GM12891 (cell line): Measurements from ENCODE around the gene TATDN2.
A peak's percentile ranks its signal among the peaks of the same experiment; 100 is the strongest.

Experiments
- DNase-seq: peaks from one replicate; pipeline ENCODE4 v3.0.0; 2011; ENCODE audit warnings: low spot score; ENCODE audit not compliant: insufficient read length
- FAIRE-seq: peaks from 2 replicates; lab custom pipeline; 2011; peaks lifted over from hg19 to GRCh38; lab: Jason Lieb, UNC
- PAX5 ChIP-seq: IDR thresholded peaks from 2 replicates; pipeline ENCODE4 v1.6.1; 2011; ENCODE audit warnings: low read length, moderate library complexity, mild to moderate bottlenecking; ENCODE audit not compliant: insufficient read depth, severe bottlenecking
- POLR2A ChIP-seq: IDR thresholded peaks from 2 replicates; pipeline ENCODE4 v1.6.1; 2011; ENCODE audit warnings: low read depth, low read length, control low read depth
- POLR2AphosphoS5 ChIP-seq: IDR thresholded peaks from 2 replicates; pipeline ENCODE4 v1.6.1; 2011; ENCODE audit warnings: low read depth, low read length, control low read depth
- POU2F2 ChIP-seq: IDR thresholded peaks from 2 replicates; pipeline ENCODE4 v1.6.1; 2011; ENCODE audit warnings: low read depth, mild to moderate bottlenecking, control low read depth, low read length, moderate library complexity
- SPI1 ChIP-seq: IDR thresholded peaks from 2 replicates; pipeline ENCODE4 v1.6.1; 2011; ENCODE audit warnings: low read depth, low read length, control low read depth
- TAF1 ChIP-seq: IDR thresholded peaks from 2 replicates; pipeline ENCODE4 v1.6.1; 2011; ENCODE audit warnings: low read depth, low read length, control low read depth

TATDN2 gene

DNA sequence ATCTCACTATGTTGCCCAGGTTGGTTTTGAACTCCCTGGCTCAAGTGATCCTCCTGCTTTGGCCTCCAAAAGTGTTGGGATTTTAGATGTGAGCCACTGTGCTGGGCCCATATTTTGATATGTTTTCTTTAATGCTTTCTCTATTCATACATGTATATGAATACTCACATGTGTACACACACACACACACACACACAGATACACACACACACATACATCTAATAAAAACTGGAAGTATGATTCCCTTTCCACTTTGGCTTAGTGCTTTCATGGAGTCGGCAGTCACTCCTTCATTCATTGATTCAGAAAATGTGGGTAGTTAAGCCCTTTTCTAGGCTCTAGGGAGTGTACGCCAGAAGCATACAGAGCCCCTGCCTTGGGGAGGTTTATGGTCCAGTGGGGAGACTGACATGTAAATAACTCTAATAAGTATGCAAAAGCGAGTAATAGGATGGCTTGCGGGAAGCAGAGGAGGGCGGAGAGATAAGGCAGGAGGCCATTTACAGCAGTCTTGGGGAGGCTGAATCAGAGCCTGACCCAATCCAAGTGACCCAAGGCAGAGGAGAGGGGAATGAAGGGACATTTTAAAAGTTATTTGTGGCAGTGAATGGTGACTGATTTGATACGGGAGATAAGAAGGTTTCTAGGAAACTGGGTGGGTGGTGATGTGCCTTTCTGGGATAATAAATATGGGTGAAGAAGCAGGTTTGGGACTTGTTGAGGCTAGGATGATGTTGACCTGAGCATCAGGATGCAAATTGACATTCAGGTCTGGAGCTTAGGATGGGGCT is 32.5 kb upstream of the TATDN2 start:
- no peak for FAIRE-seq
- DNase-seq, result no peak

DNA sequence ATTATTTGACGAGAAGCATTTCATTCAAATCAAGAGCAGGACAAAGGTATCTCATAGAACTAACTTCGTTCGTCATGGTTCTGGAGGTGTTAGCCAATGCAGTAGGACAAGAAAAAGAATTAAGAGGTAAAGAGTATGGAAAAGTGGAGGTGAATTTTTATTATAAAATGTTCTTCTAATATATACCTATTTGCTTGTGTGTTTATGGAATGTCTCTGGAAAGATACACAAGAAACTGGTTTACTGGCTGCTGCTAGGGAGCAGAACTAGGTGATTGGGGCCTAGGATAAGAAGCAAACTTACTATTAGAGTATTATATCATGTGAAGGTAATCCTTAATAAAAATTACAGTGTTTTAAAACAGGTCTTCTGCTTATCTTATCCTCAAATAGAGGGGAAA is 30.9 kb upstream of the TATDN2 start:
- DNase-seq (no peak), FAIRE-seq (no peak)
- TF ChIP-seq TAF1, result no peak
- no peak for TF ChIP-seq POLR2AphosphoS5
- TF ChIP-seq PAX5, result no peak
- no peak for TF ChIP-seq POU2F2
- TF ChIP-seq POLR2A, result no peak
- TF ChIP-seq SPI1, result no peak

More for the DNA sequence above, 32.5 kb upstream of the TATDN2 start:
- no peak for TF ChIP-seq PAX5
- TF ChIP-seq POU2F2, result no peak
- no peak for TF ChIP-seq POLR2AphosphoS5
- TF ChIP-seq POLR2A, result no peak
- TF ChIP-seq TAF1, result no peak
- no peak for TF ChIP-seq SPI1

DNA sequence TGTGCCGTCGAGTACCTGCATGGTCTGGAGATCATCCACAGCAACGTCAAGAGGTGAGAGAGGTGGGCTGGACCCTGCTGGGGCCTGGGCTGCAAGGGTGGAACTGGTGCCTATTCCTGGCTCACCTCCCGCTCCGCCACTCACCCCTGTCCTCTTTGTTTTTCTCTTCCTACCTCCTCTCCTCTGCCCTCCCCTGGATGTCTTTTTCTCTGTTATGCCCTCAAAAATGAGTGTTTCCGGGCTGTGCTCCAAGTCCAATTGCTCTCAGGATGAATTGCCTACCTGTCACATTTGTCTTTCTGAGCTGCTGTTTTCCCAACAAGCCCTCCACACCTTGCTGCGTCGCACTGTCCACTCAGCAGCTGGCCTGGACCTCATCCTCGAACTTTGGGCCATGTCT is 28.5 kb upstream of the TATDN2 start:
- no peak for TF ChIP-seq PAX5
- TF ChIP-seq POLR2A, result no peak
- no peak for TF ChIP-seq SPI1
- no peak for TF ChIP-seq POU2F2
- TF ChIP-seq POLR2AphosphoS5, result no peak
- TF ChIP-seq TAF1, result no peak
- no peak for DNase-seq
- FAIRE-seq, result no peak

DNA sequence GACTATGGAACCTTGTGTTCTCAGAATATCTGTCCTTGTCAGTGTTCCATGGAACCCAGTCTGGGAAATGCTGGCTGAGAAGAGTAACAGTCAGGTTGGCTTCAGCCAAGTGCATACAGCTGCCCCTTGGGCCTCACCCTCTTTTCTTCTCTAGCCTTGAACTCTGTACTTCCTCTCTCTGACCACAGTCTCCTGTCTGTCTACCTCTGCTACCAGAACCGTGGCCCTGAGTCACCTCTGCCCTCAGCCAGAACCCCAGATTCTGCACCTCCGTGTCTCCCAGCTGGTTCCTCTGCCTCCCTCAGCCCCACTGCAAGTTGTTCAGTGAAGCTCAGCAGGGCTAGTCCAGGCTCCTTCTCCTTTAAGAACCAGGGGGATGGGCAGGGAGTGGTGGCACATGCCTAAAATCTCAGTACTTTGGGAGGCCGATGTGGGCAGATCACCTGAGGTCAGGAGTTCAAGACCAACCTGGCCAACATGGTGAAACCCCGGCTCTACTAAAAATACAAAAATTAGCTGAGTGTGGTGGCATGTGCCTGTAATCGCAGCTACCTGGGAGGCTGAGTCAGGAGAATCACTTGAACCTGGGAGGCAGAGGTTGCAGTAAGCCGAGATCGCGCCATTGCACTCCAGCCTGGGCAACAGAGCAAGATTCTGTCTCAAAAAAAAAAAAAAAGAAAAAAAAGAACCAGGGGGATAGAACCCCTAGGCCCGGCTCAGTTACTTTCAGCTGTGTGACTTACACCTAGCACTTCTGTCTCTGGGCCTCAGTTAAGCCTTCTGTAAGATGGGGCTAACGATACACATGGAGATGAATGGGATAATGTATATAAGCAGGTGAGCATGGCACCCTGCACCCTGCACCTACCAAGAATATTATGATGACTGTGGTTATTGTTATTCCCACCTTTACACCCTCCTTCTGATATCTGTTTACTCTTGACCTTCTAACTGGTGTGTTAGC is 24.3 kb upstream of the TATDN2 start:
- peak; percentile 81 for TF ChIP-seq SPI1
- no peak for TF ChIP-seq TAF1
- DNase-seq (no peak), FAIRE-seq (peak; percentile 85)

DNA sequence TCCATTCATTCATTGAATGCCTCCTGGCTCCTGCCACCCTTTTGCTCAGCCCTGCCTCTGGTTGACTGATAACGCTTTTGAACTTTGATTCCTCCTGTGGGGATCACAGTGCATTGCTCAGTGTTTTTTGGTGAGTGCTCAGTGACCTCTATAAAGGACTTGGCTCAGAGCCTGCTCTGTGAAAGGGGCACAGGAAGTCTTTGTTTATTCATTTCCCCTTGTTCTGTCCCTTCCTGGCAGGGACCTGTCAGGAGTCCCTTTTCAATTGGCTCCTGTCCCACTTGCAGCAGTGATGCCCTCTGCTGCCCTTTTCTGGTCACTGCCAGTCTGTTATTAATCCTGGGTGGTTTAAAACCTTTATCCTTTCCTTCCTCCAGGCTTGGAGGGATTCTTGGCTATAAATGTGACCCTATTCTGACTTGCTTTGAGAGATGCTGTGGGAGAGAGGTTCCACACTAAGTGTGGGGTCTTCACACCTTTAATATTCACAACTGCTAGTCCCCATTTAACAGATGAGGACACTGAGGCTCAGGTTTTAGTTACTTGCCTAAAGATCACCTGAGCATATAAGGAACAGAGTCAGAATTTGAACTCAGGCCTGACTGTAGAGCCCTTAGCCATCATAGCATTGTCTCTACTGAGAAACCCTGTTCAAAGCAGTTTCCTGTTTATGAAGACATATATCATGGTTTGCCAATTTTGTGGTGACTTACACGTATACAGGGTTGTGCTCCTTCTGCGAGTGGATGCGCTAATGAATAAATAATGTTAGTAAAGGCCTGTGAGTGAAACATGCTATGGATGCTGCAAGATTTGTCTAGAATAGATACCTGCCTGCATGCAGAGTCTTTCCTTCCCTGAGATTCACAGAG is 23.2 kb upstream of the TATDN2 start:
- no peak for TF ChIP-seq TAF1
- TF ChIP-seq POLR2AphosphoS5, result no peak
- TF ChIP-seq SPI1, result no peak
- TF ChIP-seq PAX5, result no peak
- no peak for TF ChIP-seq POLR2A
- no peak for TF ChIP-seq POU2F2
- DNase-seq (peak; percentile 45), FAIRE-seq (peak; percentile 78)

DNA sequence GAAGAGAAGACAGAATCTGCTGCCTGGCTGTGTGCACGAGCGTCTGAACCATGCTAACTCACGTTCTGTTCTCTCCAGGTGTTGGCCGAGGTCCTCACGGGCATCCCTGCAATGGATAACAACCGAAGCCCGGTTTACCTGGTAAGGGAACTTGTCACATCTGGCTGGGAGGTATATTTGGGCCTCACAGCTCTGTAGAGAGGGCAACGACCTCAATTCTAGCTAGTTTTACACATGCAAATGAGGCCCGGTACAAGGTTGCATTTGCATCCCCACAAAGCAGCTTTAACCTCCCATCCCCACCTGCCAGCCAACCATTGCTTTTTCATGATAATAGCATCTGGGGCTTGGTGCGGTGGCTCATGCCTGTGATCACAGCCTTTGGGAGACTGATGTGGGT is 22.0 kb upstream of the TATDN2 start:
- FAIRE-seq, result peak; percentile 77

DNA sequence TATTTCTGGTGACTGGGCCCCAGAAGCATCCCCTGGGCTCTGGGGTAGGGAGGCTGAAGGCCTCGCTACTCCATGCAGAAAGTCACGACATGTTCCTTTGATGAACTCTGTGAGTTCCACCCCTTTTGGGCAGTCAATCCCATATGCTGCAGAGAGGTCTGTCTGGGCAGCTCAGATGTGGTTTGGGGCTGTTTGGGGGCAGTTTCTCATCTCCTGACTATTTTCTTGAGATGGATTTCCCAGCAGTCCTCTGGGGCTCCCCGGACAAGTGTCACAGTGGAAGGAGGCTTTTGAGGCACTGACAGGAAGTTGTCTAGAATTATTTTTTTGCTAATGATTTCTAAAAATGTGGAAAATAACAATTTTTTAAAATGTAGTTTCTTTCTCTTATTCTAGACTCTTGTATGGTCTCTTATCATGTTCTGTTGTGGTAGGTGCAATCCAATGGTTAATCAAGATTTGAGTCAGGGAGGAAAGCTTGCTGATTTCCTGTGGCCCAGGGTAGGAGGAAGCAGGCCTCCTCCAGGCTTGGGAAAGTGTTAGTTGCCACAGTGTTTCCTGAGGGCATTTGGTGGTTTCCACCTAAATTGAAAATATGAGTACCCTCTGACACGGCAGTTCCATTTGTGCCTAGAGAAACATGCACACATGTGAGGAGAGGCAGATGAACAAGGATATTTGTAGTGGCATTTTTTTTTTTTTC is 19.9 kb upstream of the TATDN2 start:
- TF ChIP-seq PAX5 (no peak), POLR2AphosphoS5 (no peak), SPI1 (no peak)
- FAIRE-seq (no peak), DNase-seq (no peak)

More for the DNA sequence above, 22.0 kb upstream of the TATDN2 start:
- TF ChIP-seq TAF1 (no peak), POU2F2 (peak; percentile 87; the same call in 1 of the 2 replicates)
- no peak for DNase-seq

DNA sequence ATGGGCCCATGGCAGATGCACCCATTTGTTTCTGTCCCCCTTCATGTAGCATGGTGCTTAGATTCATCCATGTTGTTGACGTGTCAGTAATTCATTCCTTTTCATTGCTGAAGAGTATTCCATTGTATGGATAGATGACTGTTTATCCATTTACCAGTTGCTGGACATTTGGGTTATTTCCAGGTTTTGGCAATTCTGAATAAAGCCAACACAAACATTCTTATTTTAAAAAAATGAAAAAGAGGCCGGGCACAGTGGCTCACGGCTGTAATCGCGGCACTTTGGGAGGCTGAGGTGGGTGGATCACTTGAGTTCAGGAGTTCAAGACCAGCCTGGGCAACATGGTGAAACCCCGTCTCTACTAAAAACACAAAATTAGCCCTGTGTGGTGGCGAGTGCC is 18.7 kb upstream of the TATDN2 start:
- no peak for TF ChIP-seq POLR2AphosphoS5
- no peak for TF ChIP-seq POLR2A
- no peak for DNase-seq
- no peak for FAIRE-seq

DNA sequence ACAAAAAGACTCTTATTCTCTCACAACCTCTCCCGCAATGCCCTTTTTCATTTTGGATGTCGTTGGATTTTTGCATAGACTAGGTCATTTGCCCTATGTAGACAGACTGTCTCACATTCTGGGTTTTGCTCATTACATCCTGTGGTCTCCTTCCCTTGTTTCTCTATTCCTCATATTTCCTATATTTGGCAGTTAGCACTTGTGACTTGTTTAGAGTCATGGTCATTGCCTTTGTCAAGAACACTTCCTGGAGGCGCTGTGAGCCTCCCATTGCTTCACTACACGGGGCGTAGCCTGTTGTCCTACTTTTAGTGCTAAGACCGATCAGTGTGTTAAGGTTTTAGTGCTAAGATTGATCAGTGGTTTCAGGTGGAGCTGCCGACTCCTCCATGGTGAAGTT is 16.1 kb upstream of the TATDN2 start:
- FAIRE-seq (no peak), DNase-seq (no peak)
- TF ChIP-seq POLR2A, result no peak
- no peak for TF ChIP-seq POLR2AphosphoS5
- no peak for TF ChIP-seq PAX5
- no peak for TF ChIP-seq POU2F2
- TF ChIP-seq TAF1, result no peak
